Stimulated activated naive CD8-positive, alpha-beta T cell treated with anti-CD3 and anti-CD28 coated beads, Interleukin-15, Interleukin-2, amounts not matched to agents 100 ng/mL and 50 ng/mL, for 24 hours (primary cell): ENCODE results near the gene PMS1.
"Not testable (repeated sequence)": the region's sequence is repeated elsewhere in the genome, so short reads cannot be mapped to it uniquely, and the experiment has no call there.

Experiments used
- H3K27ac Mint-ChIP-seq: one replicate; pipeline ENCODE4 v1.8.0; 2021; ENCODE audit warnings: mild to moderate bottlenecking, mixed read lengths
- H3K27me3 Mint-ChIP-seq: one replicate; pipeline ENCODE4 v1.8.0; 2021; ENCODE audit warnings: mixed read lengths
- H3K36me3 Mint-ChIP-seq: one replicate; pipeline ENCODE4 v1.8.0; 2021; ENCODE audit warnings: low read depth, mixed read lengths
- H3K4me1 Mint-ChIP-seq: one replicate; pipeline ENCODE4 v1.8.0; 2021; ENCODE audit warnings: low read depth, mixed read lengths
- H3K4me3 Mint-ChIP-seq: one replicate; pipeline ENCODE4 v1.8.0; 2021; ENCODE audit warnings: mild to moderate bottlenecking, mixed read lengths
- H3K9me3 Mint-ChIP-seq: one replicate; pipeline ENCODE4 v1.8.0; 2021; ENCODE audit warnings: mixed read lengths

Gene PMS1

DNA sequence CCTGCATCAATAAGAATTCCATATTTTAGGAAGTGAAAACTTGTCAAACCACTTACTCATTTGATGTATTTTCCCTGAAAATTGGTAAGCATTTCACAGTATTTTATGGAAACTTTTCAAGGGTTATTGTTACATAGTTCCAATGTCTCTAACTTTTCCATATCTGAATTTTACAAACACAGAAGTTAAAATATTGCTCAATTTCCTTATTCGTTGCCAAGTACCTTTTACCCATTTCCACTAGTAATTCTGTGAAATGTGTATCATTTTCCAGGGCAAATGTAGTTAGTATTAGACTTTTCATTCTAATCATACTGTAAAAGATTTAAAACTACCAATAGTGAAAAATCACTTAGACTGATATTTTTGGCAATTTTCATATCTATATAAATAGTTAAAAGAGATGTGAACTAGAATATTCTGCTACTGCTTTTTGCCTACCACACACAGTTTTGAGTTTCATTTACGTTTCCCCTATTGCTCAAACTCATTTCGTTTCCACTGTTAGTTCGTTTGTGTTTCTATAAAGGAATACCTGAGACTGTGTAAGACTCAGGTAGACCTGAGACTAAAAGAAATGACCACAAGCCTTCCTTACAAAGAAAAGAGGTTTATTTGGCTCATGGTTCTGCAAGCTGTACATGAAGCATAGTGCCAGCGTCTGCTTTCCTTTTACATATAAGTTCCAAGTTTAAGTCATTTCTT is 86.3 kb downstream of the PMS1 start:
- Mint-ChIP-seq H3K27ac (no peak overlapping the region), H3K9me3 (peaks cover 4% of the 10 kb centered on the region), H3K4me3 (no peak overlapping the region), H3K4me1 (peaks cover 16% of the 10 kb centered on the region), H3K27me3 (no peaks in the 10 kb centered on the region), H3K36me3 (peaks cover 76% of the 10 kb centered on the region)

DNA sequence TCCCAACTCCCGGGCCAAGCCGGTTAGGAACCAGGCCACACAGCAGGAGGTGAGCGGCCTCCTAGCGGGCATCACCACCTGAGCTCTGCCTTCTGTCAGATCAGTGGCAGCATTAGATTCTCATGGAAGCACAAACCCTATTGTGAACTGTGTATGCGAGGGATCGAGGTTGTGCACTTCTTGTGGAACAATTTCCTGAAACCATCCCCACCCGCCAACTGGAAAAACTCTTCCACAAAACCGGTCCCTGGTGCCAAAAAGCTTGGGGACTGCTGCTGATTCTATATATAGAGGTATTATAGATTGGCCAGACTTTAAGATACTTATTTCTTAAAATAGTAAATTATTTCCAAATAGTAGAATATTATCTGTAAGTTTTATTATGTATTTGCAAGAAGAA is 89.4 kb downstream of the PMS1 start:
- H3K4me3 Mint-ChIP-seq = no peak overlapping the region
- no peaks in the 10 kb centered on the region for H3K27me3 Mint-ChIP-seq
- no peak overlapping the region for H3K27ac Mint-ChIP-seq
- peaks cover 87% of the 10 kb centered on the region for H3K36me3 Mint-ChIP-seq
- H3K4me1 Mint-ChIP-seq = peaks cover 20% of the 10 kb centered on the region
- peaks cover 4% of the 10 kb centered on the region for H3K9me3 Mint-ChIP-seq

GRCh38 chr2:189874586-189875320 is 90.5 kb downstream of the PMS1 start:
- no peaks in the 10 kb centered on the region for H3K27me3 Mint-ChIP-seq
- H3K4me1 Mint-ChIP-seq = peaks cover 20% of the 10 kb centered on the region
- no peak overlapping the region for H3K4me3 Mint-ChIP-seq
- peaks cover 4% of the 10 kb centered on the region for H3K9me3 Mint-ChIP-seq
- H3K36me3 Mint-ChIP-seq = peaks cover 81% of the 10 kb centered on the region
- peak overlapping the region; percentile 79 for H3K27ac Mint-ChIP-seq

DNA sequence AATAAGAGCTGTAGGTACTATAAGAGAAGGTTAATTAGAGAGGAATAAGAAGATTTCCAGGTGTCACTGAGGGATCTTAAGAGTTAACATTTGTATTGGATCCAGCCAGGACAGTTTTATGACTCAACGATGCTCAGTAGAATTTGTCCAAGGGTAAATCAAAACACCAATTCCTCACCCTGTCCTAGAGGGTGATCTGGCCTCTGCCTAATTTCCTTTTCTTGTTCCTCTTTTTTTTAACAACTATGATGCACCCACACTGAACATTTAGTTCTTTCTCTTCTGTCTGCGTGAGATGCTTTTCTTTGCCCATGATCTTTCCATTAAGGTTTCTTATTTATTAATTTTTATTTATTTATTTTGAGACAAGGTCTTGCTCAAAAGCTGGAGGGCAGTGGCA is 92.0 kb downstream of the PMS1 start:
- Mint-ChIP-seq H3K27me3 (no peaks in the 10 kb centered on the region), H3K9me3 (peaks cover 4% of the 10 kb centered on the region), H3K4me3 (no peak overlapping the region), H3K27ac (peak overlapping the region; percentile 43), H3K36me3 (peaks cover 69% of the 10 kb centered on the region), H3K4me1 (peaks cover 20% of the 10 kb centered on the region)

DNA sequence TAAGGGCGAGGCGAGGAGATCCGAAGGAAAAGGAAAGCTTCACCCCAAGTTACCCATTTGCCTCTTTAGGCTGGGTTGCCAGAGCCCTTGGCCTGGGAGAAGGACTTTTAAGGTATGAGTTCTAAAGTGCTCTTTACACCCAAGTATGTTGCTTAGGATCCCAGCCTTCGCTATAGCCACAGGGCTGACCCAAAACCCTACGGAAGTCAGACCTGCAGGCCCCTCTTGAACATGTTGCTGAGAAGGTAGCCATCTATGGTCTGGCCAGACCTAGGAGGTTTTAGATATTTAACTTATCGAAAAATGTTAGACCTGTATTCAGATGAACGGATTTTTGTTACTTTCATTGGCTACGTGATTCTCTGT is 95.4 kb downstream of the PMS1 start:
- H3K27ac Mint-ChIP-seq = no peak overlapping the region

DNA sequence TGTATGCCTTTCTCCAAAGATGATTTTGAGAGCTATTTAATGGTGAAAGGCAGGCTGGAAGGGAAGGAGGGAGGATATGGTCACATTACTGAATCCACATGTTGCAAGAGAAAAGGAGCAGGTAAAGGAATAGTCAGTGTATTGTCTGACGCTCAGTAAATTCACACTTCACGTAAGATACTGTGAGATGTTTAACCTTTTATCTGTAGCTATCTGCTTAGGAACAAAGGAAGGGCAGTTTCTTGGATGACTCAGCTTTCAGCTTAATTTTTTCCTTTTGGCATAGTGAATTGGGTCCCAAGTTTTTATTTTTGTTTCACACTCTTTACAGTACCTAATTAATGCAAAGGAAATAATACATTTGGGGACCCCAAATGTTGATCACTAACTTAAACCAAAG is 96.2 kb downstream of the PMS1 start:
- H3K27me3 Mint-ChIP-seq = no peaks in the 10 kb centered on the region
- peaks cover 34% of the 10 kb centered on the region for H3K36me3 Mint-ChIP-seq
- H3K9me3 Mint-ChIP-seq = peaks cover under 1% of the 10 kb centered on the region
- H3K4me3 Mint-ChIP-seq = no peak overlapping the region
- peaks cover 5% of the 10 kb centered on the region for H3K4me1 Mint-ChIP-seq
- H3K27ac Mint-ChIP-seq = no peak overlapping the region

More for the DNA sequence above, 95.4 kb downstream of the PMS1 start:
- Mint-ChIP-seq H3K4me1 (peaks cover 12% of the 10 kb centered on the region), H3K9me3 (peaks cover 4% of the 10 kb centered on the region), H3K27me3 (no peaks in the 10 kb centered on the region), H3K4me3 (no peak overlapping the region), H3K36me3 (peaks cover 41% of the 10 kb centered on the region)

DNA sequence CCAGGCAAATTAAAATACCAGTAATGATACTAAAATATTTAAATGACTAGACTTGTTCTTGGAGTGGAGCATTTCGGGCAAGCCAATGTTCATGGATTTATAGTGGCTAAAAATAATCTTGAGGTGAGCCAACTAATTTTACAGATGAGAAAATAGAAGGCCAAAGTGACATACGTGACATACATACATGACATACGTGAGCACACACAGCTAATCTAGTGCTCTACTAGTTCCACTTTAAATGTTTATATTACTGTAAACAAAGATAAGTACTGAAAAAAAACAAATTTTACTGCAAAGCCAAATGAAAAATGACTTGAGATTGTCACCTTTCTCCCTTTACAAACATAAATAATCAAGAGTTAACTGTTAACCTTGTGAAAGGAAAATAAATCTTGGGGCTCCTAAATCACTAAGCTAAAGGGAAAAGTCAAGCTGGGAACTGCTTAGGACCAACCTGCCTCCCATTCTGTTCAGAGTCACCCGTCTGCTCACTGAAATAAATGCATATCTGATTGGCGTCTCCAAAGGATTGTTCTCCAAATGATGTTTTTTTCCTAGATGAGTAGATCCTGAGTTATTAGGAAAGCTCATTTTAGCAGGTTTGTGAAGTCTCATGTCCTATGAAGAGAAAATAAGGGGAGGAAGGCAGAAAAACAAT is 96.7 kb downstream of the PMS1 start:
- H3K27me3 Mint-ChIP-seq = no peaks in the 10 kb centered on the region
- peaks cover 29% of the 10 kb centered on the region for H3K36me3 Mint-ChIP-seq
- H3K9me3 Mint-ChIP-seq = no peaks in the 10 kb centered on the region
- no peak overlapping the region for H3K27ac Mint-ChIP-seq
- H3K4me1 Mint-ChIP-seq = peaks cover 4% of the 10 kb centered on the region
- H3K4me3 Mint-ChIP-seq = no peak overlapping the region

DNA sequence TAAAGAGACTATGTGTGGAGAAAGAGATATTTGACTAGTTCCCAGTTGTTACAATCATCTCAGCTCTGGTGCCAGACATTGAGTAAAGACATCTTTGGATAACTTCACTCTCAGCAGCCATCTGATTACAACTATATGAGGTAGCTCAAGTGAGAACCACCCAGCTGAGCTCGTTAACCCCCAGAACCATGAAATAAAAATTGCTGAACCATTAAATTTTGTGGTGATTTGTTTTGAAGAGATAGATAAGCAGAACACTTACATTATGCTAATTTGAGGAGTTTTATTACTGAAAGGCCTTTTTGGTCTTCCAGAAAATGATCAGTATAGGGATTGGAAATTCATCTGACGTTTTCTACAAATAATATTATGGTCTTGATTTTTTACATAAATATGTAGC is 101.1 kb downstream of the PMS1 start:
- Mint-ChIP-seq H3K4me3 (no peak overlapping the region), H3K27me3 (peaks cover 12% of the 10 kb centered on the region), H3K9me3 (no peaks in the 10 kb centered on the region), H3K36me3 (no peaks in the 10 kb centered on the region), H3K27ac (no peak overlapping the region), H3K4me1 (no peaks in the 10 kb centered on the region)

GRCh38 chr2:189892546-189893294 is 108.5 kb downstream of the PMS1 start:
- not testable (repeated sequence) for H3K27ac Mint-ChIP-seq, H3K36me3 Mint-ChIP-seq, H3K9me3 Mint-ChIP-seq, H3K4me1 Mint-ChIP-seq, H3K4me3 Mint-ChIP-seq
- peaks cover 13% of the 10 kb centered on the region for H3K27me3 Mint-ChIP-seq

GRCh38 chr2:189896809-189897208 is 112.6 kb downstream of the PMS1 start:
- Mint-ChIP-seq H3K4me1 (no peaks in the 10 kb centered on the region), H3K27me3 (peaks cover 16% of the 10 kb centered on the region), H3K36me3 (no peaks in the 10 kb centered on the region), H3K9me3 (no peaks in the 10 kb centered on the region), H3K4me3 (no peak overlapping the region), H3K27ac (no peak overlapping the region)

DNA sequence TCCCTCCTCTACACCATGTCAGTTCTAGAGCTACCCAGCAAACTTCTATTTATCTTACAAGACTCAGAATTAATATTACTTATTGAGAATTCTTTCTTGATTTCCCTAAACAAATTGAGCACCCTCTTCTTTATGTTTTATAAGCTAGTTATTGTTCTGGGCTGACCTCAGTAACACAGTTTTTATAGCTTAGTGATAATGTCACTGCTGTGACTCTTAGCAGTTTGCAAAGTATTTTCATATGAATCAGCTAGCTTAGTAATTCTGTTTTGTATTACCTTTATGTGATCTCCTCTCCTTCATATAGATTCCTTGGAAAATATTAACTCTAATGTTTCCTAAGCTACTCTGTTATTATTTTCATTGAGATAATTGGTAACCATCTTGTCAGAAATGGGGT is 114.9 kb downstream of the PMS1 start:
- Mint-ChIP-seq H3K27me3 (peaks cover 18% of the 10 kb centered on the region), H3K4me1 (no peaks in the 10 kb centered on the region), H3K4me3 (no peak overlapping the region), H3K36me3 (no peaks in the 10 kb centered on the region), H3K27ac (no peak overlapping the region), H3K9me3 (no peaks in the 10 kb centered on the region)

DNA sequence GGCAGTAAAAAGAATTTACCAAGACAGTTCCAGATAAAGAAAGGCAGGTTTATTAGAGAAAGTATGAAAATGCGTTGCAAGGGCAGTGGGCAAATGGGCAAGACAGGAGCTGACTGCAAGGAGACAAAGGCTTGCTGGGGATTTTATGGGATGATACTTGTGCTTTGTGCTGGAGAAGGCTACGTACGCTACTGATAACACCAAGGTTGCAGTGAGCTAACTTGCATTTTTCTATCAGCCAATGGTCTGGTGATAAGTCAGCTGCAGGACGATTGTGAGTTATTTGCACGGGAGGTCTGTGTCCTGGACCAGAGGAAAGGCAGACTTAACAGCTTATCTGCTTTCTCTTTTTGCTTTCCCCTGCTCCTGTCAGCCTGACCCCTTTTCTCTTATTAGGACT is 116.5 kb downstream of the PMS1 start:
- no peaks in the 10 kb centered on the region for H3K9me3 Mint-ChIP-seq
- no peak overlapping the region for H3K27ac Mint-ChIP-seq
- peaks cover 15% of the 10 kb centered on the region for H3K27me3 Mint-ChIP-seq
- no peak overlapping the region for H3K4me3 Mint-ChIP-seq
- no peaks in the 10 kb centered on the region for H3K4me1 Mint-ChIP-seq
- no peaks in the 10 kb centered on the region for H3K36me3 Mint-ChIP-seq

- Mint-ChIP-seq H3K27ac (no peak overlapping the region), H3K9me3 (no peaks in the 10 kb centered on the region), H3K27me3 (peaks cover 15% of the 10 kb centered on the region), H3K36me3 (no peaks in the 10 kb centered on the region), H3K4me3 (no peak overlapping the region), H3K4me1 (no peaks in the 10 kb centered on the region)
Observed at GRCh38 chr2:189901664-189902063, 117.4 kb downstream of the PMS1 start.

- Mint-ChIP-seq H3K27ac (no peak overlapping the region), H3K4me3 (no peak overlapping the region), H3K9me3 (peaks cover 6% of the 10 kb centered on the region), H3K36me3 (no peaks in the 10 kb centered on the region), H3K4me1 (no peaks in the 10 kb centered on the region), H3K27me3 (peaks cover 19% of the 10 kb centered on the region)
Observed at GRCh38 chr2:189913821-189914220, 129.6 kb downstream of the PMS1 start.

GRCh38 chr2:189916651-189917050 is 132.4 kb downstream of the PMS1 start:
- Mint-ChIP-seq H3K27ac (no peak overlapping the region), H3K4me3 (no peak overlapping the region), H3K36me3 (no peaks in the 10 kb centered on the region), H3K27me3 (peaks cover 26% of the 10 kb centered on the region), H3K9me3 (peaks cover 6% of the 10 kb centered on the region), H3K4me1 (no peaks in the 10 kb centered on the region)
